HG02943 (cell line): Measurements from ENCODE around the gene C11orf58.

Source experiments
- ATAC-seq: cut with Tn5 transposase; IDR thresholded peaks from one replicate; pipeline ENCODE4 v1.9.1; 2021; ENCODE audit warnings: mild to moderate bottlenecking, low read depth, moderate library complexity; ENCODE audit not compliant: unreplicated experiment

C11orf58 gene

GRCh38 chr11:16767137-16767536 lies 28.7 kb downstream of the C11orf58 start:
- no peak for ATAC-seq

- ATAC-seq = no peak
These were observed 29.5 kb downstream of the C11orf58 start for GRCh38 chr11:16767957-16768356.

- no peak for ATAC-seq
These were observed 30.9 kb downstream of the C11orf58 start for GRCh38 chr11:16769386-16769785.

- ATAC-seq = no peak
These were observed 31.6 kb downstream of the C11orf58 start for GRCh38 chr11:16770016-16770415.

- ATAC-seq = no peak
These were observed 33.1 kb downstream of the C11orf58 start for GRCh38 chr11:16771350-16772140.

DNA sequence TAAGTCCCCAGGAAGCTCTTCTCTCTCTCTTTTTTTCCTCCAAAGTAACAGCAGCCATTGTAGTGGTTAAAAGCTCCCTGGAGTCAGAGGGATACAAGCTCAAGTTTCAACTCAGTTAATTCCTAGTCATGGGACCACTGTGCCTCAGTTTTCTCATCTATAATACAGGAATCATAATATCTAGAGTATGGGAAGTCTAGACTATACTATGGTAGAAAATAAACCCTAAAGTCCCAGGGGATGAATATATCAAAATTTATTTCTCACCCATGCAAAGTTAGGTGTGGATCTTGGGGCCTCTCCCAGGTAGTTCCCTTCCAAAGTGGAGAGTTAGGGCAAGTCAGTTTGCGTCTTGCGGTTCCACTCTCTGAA lies 33.7 kb downstream of the C11orf58 start:
- no peak for ATAC-seq

GRCh38 chr11:16773981-16774935 lies 35.8 kb downstream of the C11orf58 start:
- no peak for ATAC-seq

- no peak for ATAC-seq
These were observed 36.6 kb downstream of the C11orf58 start for GRCh38 chr11:16774936-16775613.

- ATAC-seq = no peak
These were observed 37.3 kb downstream of the C11orf58 start for GRCh38 chr11:16775614-16776283.

- ATAC-seq = no peak
These were observed 38.5 kb downstream of the C11orf58 start for GRCh38 chr11:16776711-16777612.

GRCh38 chr11:16777613-16777975 lies 39.1 kb downstream of the C11orf58 start:
- ATAC-seq = no peak

DNA sequence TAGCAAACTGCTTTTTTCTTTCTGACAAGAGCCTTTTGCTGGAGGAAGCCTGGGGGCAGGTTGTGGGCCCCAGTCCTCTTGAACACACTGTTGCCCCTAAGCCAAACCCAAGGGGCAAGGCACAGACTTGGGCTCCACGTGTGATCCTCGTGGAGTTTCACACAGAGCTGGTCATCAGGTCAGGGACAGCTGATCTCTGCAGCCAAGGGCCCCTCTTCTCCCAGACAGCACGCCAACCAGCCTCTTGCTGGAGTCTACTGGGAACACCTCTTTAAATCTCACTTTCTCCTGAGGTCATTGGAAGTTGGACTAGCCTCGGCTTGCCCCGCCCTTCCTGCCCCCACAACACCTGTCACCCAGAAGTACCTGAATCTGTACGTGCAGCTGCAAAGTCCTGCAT lies 39.8 kb downstream of the C11orf58 start:
- ATAC-seq = no peak

DNA sequence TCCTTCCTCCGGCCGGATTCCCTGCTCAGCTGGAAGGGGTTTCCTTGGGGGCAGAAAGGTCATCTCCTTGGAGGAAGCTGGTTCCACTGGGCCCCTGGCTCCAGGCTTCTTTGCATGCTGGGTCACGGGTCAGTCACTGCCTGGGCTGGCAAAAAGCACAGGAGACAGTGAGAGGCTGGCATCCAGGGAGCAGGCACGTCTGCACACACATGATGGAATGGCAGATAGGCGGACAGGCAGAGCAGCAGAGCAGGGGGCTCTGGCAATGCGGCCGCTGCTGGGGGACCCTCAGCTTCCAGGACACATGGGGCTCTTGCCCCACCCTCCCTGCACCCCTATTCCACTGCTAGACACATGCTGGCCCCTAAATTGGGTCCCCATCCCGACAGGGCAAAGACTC lies 40.4 kb downstream of the C11orf58 start:
- no peak for ATAC-seq

GRCh38 chr11:16779436-16779835 lies 41.0 kb downstream of the C11orf58 start:
- ATAC-seq = no peak

DNA sequence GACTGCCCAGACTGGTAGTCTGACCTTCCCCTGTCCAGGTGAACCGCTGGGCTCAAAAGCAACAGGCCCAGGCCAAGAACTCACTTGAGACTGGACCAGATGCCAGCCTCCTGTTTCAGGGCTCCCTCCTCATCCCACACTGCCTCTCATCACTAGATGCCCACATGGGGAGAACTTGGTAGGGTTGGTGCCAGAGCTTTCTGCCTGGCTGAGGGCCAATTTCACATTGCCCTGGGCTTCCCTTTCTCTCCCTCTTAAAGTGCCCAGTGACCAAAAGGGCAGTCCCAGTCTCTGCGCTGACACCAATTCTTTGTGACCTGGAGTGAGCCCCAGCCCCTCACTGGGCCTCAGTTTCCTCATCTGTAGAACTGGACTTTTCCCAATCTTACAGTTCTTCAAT lies 41.7 kb downstream of the C11orf58 start:
- ATAC-seq = no peak

DNA sequence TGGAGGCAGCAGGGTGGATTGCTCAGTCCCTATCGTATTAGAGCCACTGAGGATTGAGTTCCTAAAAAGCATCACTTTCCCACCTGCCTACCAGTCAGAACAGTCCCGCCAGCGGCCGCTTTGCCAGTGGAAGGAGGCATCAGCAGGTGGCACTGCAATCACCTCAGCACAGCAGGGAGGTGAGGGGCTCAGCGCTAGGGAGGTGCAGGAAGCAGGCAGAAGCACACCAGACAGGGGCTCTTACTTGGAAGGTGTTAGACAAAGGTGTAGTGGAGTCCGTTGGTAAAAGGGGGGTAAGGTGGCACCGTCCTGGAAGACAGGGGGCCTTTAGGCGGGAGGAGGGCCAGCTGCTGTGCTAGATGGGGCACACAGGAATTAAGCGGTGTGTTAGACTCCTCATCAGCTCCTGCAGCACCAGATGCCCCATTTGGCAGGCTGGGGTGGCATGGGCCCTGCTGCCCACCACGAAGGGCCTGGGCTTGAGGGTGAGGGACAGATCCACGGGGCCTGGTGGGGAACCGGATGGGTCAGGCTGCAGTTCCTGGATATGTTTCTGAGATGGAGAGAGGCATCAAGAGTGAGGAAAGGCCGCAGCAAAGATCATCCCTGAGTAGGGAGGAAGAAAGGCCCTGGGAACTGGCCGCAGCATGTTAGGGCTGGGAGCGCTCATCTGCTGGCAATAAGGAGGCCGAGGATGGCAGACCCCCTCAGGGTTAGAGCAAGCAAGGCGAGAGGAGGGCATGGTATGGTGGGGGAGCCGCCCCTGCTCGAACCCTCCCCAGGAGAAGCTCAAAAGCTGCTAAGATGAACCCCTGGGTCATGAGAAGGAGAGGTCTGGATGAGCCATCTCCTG lies 42.5 kb downstream of the C11orf58 start:
- ATAC-seq = no peak

- no peak for ATAC-seq
These were observed 43.8 kb downstream of the C11orf58 start for GRCh38 chr11:16781936-16782919.
